ENCODE results near the gene MLIP. TPM values are rescaled to one million over a fixed set of nuclear protein-coding genes. Genes with fewer than 3 reads are reported as not detected.

MLIP gene
- total and polyA plus RNA-seq, 2 of the 8 experiments (the other 6 are each of a cell fraction or from before 2014, with no cell fraction given), result not detected

DNA sequence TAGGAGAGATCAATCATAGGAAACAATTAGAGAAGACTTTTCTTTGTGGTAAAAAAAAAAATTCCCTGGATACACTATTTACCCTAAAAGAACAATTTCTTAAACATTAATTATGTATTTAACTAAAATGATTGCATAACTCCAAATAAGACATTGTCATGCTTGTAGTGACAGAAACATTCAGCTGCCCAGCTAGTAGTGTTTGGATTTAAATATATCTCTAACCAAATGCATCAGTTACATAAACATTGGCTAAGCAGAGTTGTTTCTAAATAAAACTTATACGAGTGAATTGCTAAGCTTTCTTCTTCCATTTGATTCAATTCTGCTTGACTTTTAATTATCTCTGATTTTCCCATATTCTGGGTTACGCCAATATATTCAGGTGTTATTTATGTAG lies 23.7 kb downstream of the MLIP start (continued):
- TF ChIP-seq, protein P1, sequence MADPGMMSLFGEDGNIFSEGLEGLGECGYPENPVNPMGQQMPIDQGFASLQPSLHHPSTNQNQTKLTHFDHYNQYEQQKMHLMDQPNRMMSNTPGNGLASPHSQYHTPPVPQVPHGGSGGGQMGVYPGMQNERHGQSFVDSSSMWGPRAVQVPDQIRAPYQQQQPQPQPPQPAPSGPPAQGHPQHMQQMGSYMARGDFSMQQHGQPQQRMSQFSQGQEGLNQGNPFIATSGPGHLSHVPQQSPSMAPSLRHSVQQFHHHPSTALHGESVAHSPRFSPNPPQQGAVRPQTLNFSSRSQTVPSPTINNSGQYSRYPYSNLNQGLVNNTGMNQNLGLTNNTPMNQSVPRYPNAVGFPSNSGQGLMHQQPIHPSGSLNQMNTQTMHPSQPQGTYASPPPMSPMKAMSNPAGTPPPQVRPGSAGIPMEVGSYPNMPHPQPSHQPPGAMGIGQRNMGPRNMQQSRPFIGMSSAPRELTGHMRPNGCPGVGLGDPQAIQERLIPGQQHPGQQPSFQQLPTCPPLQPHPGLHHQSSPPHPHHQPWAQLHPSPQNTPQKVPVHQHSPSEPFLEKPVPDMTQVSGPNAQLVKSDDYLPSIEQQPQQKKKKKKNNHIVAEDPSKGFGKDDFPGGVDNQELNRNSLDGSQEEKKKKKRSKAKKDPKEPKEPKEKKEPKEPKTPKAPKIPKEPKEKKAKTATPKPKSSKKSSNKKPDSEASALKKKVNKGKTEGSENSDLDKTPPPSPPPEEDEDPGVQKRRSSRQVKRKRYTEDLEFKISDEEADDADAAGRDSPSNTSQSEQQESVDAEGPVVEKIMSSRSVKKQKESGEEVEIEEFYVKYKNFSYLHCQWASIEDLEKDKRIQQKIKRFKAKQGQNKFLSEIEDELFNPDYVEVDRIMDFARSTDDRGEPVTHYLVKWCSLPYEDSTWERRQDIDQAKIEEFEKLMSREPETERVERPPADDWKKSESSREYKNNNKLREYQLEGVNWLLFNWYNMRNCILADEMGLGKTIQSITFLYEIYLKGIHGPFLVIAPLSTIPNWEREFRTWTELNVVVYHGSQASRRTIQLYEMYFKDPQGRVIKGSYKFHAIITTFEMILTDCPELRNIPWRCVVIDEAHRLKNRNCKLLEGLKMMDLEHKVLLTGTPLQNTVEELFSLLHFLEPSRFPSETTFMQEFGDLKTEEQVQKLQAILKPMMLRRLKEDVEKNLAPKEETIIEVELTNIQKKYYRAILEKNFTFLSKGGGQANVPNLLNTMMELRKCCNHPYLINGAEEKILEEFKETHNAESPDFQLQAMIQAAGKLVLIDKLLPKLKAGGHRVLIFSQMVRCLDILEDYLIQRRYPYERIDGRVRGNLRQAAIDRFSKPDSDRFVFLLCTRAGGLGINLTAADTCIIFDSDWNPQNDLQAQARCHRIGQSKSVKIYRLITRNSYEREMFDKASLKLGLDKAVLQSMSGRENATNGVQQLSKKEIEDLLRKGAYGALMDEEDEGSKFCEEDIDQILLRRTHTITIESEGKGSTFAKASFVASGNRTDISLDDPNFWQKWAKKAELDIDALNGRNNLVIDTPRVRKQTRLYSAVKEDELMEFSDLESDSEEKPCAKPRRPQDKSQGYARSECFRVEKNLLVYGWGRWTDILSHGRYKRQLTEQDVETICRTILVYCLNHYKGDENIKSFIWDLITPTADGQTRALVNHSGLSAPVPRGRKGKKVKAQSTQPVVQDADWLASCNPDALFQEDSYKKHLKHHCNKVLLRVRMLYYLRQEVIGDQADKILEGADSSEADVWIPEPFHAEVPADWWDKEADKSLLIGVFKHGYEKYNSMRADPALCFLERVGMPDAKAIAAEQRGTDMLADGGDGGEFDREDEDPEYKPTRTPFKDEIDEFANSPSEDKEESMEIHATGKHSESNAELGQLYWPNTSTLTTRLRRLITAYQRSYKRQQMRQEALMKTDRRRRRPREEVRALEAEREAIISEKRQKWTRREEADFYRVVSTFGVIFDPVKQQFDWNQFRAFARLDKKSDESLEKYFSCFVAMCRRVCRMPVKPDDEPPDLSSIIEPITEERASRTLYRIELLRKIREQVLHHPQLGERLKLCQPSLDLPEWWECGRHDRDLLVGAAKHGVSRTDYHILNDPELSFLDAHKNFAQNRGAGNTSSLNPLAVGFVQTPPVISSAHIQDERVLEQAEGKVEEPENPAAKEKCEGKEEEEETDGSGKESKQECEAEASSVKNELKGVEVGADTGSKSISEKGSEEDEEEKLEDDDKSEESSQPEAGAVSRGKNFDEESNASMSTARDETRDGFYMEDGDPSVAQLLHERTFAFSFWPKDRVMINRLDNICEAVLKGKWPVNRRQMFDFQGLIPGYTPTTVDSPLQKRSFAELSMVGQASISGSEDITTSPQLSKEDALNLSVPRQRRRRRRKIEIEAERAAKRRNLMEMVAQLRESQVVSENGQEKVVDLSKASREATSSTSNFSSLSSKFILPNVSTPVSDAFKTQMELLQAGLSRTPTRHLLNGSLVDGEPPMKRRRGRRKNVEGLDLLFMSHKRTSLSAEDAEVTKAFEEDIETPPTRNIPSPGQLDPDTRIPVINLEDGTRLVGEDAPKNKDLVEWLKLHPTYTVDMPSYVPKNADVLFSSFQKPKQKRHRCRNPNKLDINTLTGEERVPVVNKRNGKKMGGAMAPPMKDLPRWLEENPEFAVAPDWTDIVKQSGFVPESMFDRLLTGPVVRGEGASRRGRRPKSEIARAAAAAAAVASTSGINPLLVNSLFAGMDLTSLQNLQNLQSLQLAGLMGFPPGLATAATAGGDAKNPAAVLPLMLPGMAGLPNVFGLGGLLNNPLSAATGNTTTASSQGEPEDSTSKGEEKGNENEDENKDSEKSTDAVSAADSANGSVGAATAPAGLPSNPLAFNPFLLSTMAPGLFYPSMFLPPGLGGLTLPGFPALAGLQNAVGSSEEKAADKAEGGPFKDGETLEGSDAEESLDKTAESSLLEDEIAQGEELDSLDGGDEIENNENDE (IDR thresholded peaks at IDR 0.05; ENCODE audit: insufficient replicate concordance, low read length), result no peak
- TF ChIP-seq SP2 (IDR thresholded peaks at IDR 0.05; ENCODE audit: low read length), result no peak
- TF ChIP-seq SP1 (IDR thresholded peaks at IDR 0.05; ENCODE audit: low read depth, low read length), result no peak
- TF ChIP-seq CEBPB (IDR thresholded peaks at IDR 0.05; ENCODE audit: low read depth, low read length), result no peak
